ENCODE results near the gene MT1B. TPM values are rescaled to one million over a fixed set of nuclear protein-coding genes. Genes with fewer than 3 reads are reported as not detected.
A peak's percentile ranks its signal among the peaks of the same experiment; 100 is the strongest.

Gene MT1B
- total and polyA plus RNA-seq, 7 donors: not detected

DNA sequence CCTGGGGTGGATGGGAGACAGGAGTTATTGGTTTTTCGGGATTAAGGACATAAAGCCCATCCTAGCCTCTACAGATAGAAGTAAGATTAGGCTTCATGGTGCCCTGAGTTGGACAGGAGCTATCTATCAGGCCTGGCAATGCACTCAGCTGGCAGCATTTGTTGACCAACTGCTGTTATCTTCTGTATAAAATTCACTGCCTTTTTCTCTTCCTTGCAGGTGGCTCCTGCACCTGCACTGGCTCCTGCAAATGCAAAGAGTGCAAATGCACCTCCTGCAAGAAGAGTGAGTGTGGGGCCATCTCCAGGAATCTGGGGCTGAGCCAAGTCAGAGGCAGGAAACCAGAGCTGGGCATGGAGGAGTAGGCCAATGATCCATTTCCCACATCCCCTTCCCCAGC lies 12.6 kb upstream of the MT1B start:
- intact Hi-C loops (cut with DNase I): loop anchor here in 1 of 2 donors (5.0 kb wide), 1 partner anchor 37 kb away; no protein-coding TSS in a partner anchor

DNA sequence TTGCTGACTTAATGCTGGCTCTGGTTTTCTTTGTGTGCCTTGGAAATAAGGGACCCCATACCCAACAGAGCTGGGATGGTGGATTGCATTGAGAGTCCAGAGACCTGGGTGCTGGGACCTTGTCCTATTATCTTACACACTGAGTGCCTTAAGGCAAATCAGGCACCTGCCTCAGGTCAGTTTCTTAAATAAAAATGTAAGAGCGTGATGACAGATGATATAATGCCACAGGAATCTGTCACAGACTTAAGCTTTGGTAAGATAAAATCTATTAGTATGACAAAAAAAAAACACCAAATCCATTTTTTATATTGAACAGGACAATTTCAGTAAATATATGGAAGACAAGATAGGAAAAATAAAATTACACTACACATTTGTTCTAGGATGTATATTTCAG lies 11.6 kb upstream of the MT1B start:
- H3K4me1 ChIP-seq: peaks cover 10% of the 10 kb centered on the region
- no peak overlapping the region for H3K27ac ChIP-seq
- WGBS, 3 donors: 89 to 90% (median 90%) methylated on average over 1 of the region's 1 CpG
- intact Hi-C loops (cut with DNase I): loop anchor here in 1 of 2 donors (5.0 kb wide), 1 partner anchor 38 kb away; no protein-coding TSS in a partner anchor
- no peak for DNase-seq
- no peaks in the 10 kb centered on the region for H3K9me3 ChIP-seq
- ATAC-seq: no peak
- no peaks in the 10 kb centered on the region for H3K36me3 ChIP-seq (ENCODE audit: insufficient read depth in 1 of 2, low read depth in 1 of 2)
- TF ChIP-seq, protein P1, sequence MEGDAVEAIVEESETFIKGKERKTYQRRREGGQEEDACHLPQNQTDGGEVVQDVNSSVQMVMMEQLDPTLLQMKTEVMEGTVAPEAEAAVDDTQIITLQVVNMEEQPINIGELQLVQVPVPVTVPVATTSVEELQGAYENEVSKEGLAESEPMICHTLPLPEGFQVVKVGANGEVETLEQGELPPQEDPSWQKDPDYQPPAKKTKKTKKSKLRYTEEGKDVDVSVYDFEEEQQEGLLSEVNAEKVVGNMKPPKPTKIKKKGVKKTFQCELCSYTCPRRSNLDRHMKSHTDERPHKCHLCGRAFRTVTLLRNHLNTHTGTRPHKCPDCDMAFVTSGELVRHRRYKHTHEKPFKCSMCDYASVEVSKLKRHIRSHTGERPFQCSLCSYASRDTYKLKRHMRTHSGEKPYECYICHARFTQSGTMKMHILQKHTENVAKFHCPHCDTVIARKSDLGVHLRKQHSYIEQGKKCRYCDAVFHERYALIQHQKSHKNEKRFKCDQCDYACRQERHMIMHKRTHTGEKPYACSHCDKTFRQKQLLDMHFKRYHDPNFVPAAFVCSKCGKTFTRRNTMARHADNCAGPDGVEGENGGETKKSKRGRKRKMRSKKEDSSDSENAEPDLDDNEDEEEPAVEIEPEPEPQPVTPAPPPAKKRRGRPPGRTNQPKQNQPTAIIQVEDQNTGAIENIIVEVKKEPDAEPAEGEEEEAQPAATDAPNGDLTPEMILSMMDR (IDR thresholded peaks at IDR 0.05): no peak
- peaks cover 0 to 2% (median 0%) of the 10 kb centered on the region in 3 donors for H3K27me3 ChIP-seq (ENCODE audit: insufficient read depth in 3 of 3, low read length in 2 of 3)
- no peak overlapping the region for H3K4me3 ChIP-seq

More for the DNA sequence above, 12.6 kb upstream of the MT1B start:
- peaks cover 10% of the 10 kb centered on the region for H3K4me1 ChIP-seq
- H3K9me3 ChIP-seq: no peaks in the 10 kb centered on the region
- ATAC-seq (no peak), DNase-seq (no peak)
- WGBS, 3 donors: 52 to 71% (median 54%) methylated on average over 1 of the region's 1 CpG
- TF ChIP-seq, protein P1 (IDR thresholded peaks at IDR 0.05): no peak
- no peak overlapping the region for H3K4me3 ChIP-seq
- no peaks in the 10 kb centered on the region for H3K36me3 ChIP-seq (ENCODE audit: insufficient read depth in 1 of 2, low read depth in 1 of 2)
- H3K27ac ChIP-seq: no peak overlapping the region
- peaks cover 0 to 2% (median 0%) of the 10 kb centered on the region in 3 donors for H3K27me3 ChIP-seq (ENCODE audit: insufficient read depth in 3 of 3, low read length in 2 of 3)

DNA sequence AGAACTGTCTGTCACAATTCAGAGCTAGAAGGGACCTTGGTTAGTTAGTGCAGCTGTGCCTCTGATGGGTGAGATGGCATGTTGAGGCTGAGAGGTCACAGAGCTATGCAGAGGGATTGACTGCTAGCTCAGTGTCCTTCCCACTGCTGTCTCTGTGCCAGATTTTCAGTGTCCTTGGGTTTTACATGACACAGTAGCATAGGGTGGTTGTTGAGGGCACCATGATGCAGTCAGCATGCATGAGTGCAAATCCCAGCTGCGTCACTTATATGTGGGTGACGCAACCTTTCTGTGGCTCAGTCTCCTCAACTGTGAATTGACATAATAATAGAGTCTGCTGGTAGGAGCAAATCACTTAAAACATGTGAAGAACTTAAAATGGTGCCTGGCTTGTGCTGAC lies 10.5 kb upstream of the MT1B start:
- TF ChIP-seq, protein P1 (IDR thresholded peaks at IDR 0.05): no peak
- Histone ChIP-seq H3K9me3 (no peaks in the 10 kb centered on the region), H3K27me3 (ENCODE audit: insufficient read depth in 3 of 3, low read length in 2 of 3) (no peaks in the 10 kb centered on the region), H3K36me3 (ENCODE audit: insufficient read depth in 1 of 2, low read depth in 1 of 2) (no peaks in the 10 kb centered on the region), H3K4me3 (no peak overlapping the region), H3K4me1 (peaks cover 10% of the 10 kb centered on the region), H3K27ac (no peak overlapping the region)
- WGBS, 3 donors: 95 to 96% (median 96%) methylated on average over 2 of the region's 2 CpGs
- no peak for ATAC-seq
- intact Hi-C loops (cut with DNase I): loop anchor here in 1 of 2 donors (5.0 kb wide), 1 partner anchor 39 kb away; no protein-coding TSS in a partner anchor
- DNase-seq: no peak

DNA sequence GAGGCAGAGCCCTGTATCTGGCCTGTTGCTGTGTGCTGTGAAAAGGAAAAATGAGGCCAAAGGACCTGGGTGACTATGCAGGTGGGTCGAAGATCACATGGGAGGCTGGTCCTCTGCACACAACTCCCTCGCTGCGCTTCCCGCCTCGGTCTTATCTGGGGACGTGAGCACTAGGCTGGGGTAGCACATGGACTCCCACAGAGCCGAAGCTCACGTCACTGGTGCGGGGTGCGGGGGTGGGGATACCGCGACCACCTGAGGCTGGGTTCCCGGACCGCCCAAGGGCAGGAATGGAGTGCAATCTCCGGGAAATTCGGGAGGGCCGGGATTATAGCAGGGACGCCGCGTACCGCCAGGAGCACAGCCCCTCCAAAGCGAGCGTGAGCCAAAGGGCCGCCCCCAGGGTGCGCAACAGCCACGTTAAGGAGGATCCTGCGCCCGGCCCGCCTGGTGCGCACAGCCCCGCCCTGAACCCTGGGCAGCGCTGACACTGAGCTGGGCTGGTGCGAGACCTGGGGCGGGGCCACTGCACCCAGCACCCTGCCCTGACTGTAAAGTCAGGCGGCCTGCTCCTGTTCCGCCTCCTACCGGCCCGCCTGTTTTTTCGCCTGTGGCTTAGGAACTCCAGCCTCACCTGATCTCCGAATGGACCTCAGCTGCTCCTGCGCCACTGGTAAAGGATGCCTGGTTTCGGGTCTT lies 8.5 kb upstream of the MT1B start:
- peak overlapping the region; percentile 52 for H3K4me3 ChIP-seq
- intact Hi-C loops (cut with DNase I): loop anchor here in 1 of 2 donors (5.0 kb wide), 1 partner anchor 41 kb away; no protein-coding TSS in a partner anchor
- peaks cover 0 to 5% (median 0%) of the 10 kb centered on the region in 3 donors for H3K27me3 ChIP-seq (ENCODE audit: insufficient read depth in 3 of 3, low read length in 2 of 3)

More for the DNA sequence above, 8.5 kb upstream of the MT1B start:
- Histone ChIP-seq H3K27ac (no peak overlapping the region), H3K36me3 (ENCODE audit: insufficient read depth in 1 of 2, low read depth in 1 of 2) (no peaks in the 10 kb centered on the region), H3K4me1 (peaks cover 10% of the 10 kb centered on the region), H3K9me3 (no peaks in the 10 kb centered on the region)
- DNase-seq (peak; percentile 80 to 83), ATAC-seq (peak; percentile 83 to 86 (median 84))
- TF ChIP-seq, protein P1 (IDR thresholded peaks at IDR 0.05): peak; percentile 36
- WGBS, 3 donors: 12 to 19% (median 14%) methylated on average over 40 to 42 of the region's 42 CpGs
